Measurements from ENCODE around the gene GMCL2. TPM values are rescaled to one million over a fixed set of nuclear protein-coding genes. Genes with fewer than 3 reads are reported as not detected.

GMCL2 gene
- total and polyA plus RNA-seq, 2 experiments from 2014 or later, result 0.07 TPM; not detected in 1

DNA sequence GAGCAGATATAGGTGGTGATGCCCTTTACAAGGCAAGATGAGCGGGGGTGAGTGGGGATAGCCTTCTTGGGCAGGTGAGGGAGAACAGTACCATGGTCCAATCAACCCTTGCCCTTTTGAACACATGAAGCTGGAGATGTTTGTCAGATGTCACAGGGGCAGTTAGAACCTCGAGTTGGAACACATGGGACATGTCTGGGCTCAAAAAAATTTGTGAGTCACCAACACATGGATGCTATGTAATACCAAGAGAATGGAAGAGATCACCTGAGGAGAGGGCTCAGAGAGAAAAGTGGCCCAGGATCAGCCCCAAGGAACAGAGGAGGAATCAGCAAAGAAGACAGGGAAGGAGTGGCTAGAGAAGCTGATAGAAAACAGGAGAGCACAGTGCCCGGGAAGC lies 40.8 kb upstream of the GMCL2 start (continued):
- TF ChIP-seq, protein P1, sequence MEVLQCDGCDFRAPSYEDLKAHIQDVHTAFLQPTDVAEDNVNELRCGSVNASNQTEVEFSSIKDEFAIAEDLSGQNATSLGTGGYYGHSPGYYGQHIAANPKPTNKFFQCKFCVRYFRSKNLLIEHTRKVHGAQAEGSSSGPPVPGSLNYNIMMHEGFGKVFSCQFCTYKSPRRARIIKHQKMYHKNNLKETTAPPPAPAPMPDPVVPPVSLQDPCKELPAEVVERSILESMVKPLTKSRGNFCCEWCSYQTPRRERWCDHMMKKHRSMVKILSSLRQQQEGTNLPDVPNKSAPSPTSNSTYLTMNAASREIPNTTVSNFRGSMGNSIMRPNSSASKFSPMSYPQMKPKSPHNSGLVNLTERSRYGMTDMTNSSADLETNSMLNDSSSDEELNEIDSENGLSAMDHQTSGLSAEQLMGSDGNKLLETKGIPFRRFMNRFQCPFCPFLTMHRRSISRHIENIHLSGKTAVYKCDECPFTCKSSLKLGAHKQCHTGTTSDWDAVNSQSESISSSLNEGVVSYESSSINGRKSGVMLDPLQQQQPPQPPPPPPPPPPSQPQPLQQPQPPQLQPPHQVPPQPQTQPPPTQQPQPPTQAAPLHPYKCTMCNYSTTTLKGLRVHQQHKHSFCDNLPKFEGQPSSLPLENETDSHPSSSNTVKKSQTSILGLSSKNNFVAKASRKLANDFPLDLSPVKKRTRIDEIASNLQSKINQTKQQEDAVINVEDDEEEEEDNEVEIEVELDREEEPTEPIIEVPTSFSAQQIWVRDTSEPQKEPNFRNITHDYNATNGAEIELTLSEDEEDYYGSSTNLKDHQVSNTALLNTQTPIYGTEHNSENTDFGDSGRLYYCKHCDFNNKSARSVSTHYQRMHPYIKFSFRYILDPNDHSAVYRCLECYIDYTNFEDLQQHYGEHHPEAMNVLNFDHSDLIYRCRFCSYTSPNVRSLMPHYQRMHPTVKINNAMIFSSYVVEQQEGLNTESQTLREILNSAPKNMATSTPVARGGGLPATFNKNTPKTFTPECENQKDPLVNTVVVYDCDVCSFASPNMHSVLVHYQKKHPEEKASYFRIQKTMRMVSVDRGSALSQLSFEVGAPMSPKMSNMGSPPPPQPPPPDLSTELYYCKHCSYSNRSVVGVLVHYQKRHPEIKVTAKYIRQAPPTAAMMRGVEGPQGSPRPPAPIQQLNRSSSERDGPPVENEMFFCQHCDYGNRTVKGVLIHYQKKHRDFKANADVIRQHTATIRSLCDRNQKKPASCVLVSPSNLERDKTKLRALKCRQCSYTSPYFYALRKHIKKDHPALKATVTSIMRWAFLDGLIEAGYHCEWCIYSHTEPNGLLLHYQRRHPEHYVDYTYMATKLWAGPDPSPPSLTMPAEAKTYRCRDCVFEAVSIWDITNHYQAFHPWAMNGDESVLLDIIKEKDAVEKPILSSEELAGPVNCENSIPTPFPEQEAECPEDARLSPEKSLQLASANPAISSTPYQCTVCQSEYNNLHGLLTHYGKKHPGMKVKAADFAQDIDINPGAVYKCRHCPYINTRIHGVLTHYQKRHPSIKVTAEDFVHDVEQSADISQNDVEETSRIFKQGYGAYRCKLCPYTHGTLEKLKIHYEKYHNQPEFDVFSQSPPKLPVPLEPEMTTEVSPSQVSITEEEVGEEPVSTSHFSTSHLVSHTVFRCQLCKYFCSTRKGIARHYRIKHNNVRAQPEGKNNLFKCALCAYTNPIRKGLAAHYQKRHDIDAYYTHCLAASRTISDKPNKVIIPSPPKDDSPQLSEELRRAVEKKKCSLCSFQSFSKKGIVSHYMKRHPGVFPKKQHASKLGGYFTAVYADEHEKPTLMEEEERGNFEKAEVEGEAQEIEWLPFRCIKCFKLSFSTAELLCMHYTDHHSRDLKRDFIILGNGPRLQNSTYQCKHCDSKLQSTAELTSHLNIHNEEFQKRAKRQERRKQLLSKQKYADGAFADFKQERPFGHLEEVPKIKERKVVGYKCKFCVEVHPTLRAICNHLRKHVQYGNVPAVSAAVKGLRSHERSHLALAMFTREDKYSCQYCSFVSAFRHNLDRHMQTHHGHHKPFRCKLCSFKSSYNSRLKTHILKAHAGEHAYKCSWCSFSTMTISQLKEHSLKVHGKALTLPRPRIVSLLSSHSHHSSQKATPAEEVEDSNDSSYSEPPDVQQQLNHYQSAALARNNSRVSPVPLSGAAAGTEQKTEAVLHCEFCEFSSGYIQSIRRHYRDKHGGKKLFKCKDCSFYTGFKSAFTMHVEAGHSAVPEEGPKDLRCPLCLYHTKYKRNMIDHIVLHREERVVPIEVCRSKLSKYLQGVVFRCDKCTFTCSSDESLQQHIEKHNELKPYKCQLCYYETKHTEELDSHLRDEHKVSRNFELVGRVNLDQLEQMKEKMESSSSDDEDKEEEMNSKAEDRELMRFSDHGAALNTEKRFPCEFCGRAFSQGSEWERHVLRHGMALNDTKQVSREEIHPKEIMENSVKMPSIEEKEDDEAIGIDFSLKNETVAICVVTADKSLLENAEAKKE (CRISPR knock-in tag; IDR thresholded peaks at IDR 0.05), result no peak
- no peak for TF ChIP-seq NANOG (IDR thresholded peaks at IDR 0.05; ENCODE audit: borderline replicate concordance)
- no peak for TF ChIP-seq CREB1 (CRISPR knock-in tag; IDR thresholded peaks at IDR 0.05; ENCODE audit: low read depth)

DNA sequence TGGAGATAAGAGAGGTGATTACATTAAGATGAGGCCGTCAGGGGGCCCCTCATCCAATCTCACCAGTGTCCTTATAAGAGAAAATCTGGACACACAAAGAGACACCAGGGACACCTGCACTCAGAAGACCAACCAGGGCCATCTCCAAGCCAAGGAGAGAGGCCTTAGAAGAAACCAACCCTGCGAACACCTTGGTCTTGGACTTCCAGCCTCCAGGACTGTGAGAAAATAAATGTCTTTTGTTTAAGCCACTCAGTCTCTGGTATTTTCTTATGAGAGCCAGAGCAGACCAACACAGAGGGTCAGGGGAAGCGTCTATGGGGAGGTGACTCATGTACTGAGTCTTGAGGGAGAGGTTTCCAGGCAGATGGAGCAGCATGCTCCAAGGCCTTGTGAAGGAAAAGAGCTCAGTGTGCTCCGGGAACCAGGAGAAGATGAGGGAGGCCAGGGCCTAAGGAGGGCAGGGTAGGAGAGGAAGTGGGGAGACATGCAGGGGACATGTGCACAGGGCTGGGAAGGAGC lies 40.0 kb upstream of the GMCL2 start:
- Mint-ChIP-seq H3K27ac (no peak overlapping the region), H3K27me3 (ENCODE audit: insufficient read depth, low read depth, poor library complexity) (peaks cover 14% of the 10 kb centered on the region), H3K36me3 (ENCODE audit: low read depth) (peaks cover 59% of the 10 kb centered on the region), H3K4me3 (no peak overlapping the region), H3K4me1 (peaks cover 34% of the 10 kb centered on the region), H3K9me3 (no peaks in the 10 kb centered on the region; the same call in 2 of the 3 replicates)
- no peak overlapping the region for H3K4me3 ChIP-seq
- no peak overlapping the region for H3K27ac ChIP-seq (ENCODE audit: low read depth)
- 0 out of 2 replicates have a peak, but pooled peaks cover 3% of the 10 kb centered on the region for H3F3A ChIP-seq (replicated peaks; ENCODE audit: low read depth)
- H3K27me3 ChIP-seq (ENCODE audit: insufficient read depth), result no peaks in the 10 kb centered on the region
- H3K36me3 ChIP-seq (ENCODE audit: insufficient read depth), result peaks cover 9% of the 10 kb centered on the region
- H2AFZ ChIP-seq, result no peak overlapping the region
- H4K20me1 ChIP-seq (replicated peaks; ENCODE audit: insufficient read depth), result peaks cover 6% of the 10 kb centered on the region; the same call in 1 of the 2 replicates
- peaks cover 13% of the 10 kb centered on the region; the same call in 1 of the 2 replicates for H3K79me2 ChIP-seq (replicated peaks; ENCODE audit: insufficient read depth)
- DNase-seq (ENCODE audit: low spot score) (no peak), ATAC-seq (no peak)
- H3K4me1 ChIP-seq (ENCODE audit: insufficient read depth), result peaks cover 24% of the 10 kb centered on the region; the same call in 1 of the 2 replicates
- no peak overlapping the region for H3K4me2 ChIP-seq
- H3K9me2 ChIP-seq (ENCODE audit: insufficient read depth), result no peaks in the 10 kb centered on the region
- TF ChIP-seq, protein P1 (CRISPR knock-in tag; IDR thresholded peaks at IDR 0.05), result no peak
- TF ChIP-seq EZH2 (IDR thresholded peaks at IDR 0.05; ENCODE audit: low read depth, unreplicated experiment) (no peak), EZH2phosphoT487 (IDR thresholded peaks at IDR 0.05; ENCODE audit: unreplicated experiment) (no peak), POLR2AphosphoS5 (IDR thresholded peaks at IDR 0.05; ENCODE audit: low read depth) (no peak), STAT1 (IDR thresholded peaks at IDR 0.05; ENCODE audit: unreplicated experiment) (no peak)
- TF ChIP-seq, protein P2, sequence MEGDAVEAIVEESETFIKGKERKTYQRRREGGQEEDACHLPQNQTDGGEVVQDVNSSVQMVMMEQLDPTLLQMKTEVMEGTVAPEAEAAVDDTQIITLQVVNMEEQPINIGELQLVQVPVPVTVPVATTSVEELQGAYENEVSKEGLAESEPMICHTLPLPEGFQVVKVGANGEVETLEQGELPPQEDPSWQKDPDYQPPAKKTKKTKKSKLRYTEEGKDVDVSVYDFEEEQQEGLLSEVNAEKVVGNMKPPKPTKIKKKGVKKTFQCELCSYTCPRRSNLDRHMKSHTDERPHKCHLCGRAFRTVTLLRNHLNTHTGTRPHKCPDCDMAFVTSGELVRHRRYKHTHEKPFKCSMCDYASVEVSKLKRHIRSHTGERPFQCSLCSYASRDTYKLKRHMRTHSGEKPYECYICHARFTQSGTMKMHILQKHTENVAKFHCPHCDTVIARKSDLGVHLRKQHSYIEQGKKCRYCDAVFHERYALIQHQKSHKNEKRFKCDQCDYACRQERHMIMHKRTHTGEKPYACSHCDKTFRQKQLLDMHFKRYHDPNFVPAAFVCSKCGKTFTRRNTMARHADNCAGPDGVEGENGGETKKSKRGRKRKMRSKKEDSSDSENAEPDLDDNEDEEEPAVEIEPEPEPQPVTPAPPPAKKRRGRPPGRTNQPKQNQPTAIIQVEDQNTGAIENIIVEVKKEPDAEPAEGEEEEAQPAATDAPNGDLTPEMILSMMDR (conservative IDR thresholded peaks at IDR 0.05; ENCODE audit: low read depth in 2 of 2), result no peak

Data from GM23338 (cell line).